GM15510 (cell line): ENCODE measurements around the gene LIG4.

ENCODE experiments used
- POLR2A ChIP-seq: IDR thresholded peaks from 3 replicates; pipeline ENCODE4 v1.6.1; 2011; ENCODE audit warnings: borderline replicate concordance; ENCODE audit not compliant: insufficient read length; ENCODE audit errors: extremely low read depth

Gene LIG4

GRCh38 chr13:108200781-108201398 is 14.4 kb downstream of the LIG4 start:
- TF ChIP-seq POLR2A = no peak

DNA sequence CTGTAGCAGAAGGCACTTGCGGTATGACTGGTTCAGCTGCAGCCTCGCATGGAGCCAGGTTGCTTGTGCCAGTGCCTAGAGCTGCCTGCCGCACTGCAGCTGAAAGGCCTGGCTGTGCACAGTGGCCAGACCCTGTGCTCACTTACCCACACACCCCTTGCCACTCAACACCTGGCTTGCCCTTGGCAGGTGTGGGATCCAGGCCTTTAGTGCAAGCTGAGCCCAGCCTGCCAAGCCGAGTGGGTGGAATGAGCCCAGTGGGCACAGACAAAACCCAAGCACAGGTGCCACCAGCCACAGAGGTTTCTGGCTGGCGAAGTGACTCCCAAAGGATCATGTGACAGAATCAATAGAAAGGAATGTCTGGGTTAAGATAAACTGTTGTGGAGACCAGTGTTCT is 19.5 kb downstream of the LIG4 start:
- TF ChIP-seq POLR2A = no peak

DNA sequence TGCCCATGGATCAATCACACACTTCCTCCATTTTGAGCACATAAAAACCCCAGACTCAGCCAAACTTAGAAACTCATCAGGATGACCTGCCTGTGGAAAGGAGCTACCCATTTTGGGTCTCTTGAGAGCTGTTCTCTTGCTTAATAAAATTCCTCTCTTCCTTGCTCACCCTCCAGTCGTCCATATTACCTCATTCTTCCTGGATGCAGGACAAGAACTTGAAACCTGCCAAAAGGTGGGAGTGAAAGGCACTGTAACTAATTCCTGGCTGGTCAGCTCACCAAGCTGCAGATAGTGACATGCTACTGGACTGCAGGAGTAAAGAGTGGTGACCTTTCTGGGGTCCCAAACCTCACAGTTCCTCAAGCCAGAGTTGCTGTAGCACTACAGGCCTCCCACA is 20.2 kb downstream of the LIG4 start:
- TF ChIP-seq POLR2A = no peak

DNA sequence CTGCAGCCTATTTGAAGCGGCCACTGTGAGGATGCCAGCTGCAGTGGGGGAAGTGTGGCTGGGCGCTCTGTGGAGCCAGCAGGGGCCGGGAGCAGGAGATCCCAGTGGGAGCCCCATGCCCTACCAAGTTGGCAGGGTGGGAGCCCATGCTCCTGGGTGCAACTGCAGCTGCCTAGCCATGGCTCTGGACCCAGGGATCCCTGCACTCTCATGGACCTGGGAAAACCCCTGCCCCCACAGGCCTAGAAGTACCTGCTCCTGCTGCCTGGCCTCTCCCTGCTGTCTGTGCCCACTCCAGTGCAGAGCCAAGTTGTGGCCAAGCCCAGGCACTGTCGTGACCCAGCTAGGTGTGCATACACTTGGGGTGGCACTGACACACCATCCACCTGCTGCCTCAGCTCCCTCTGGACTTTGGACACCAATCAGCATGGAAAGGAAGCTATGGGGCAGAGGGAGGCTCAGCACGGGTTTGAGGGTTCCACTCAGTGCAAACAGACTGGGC is 20.9 kb downstream of the LIG4 start:
- TF ChIP-seq POLR2A = no peak

DNA sequence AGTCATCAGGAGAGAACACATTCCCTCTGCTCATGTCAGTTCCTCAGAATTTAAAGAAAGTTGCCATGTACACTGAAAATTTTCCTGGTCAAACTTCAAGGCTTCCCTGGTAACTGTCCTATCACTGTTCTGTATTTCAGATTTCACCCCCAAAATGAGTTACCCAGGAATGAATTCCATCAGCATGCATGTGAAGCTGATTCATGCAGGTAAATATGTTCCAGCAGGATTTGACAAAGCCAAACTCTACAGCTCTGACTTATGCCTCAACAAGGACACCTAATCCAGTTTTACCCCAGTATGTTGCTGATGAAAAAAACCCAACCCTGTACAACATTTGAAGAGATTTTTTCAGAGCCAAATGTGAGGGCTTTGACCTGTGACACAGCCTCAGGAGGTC is 21.5 kb downstream of the LIG4 start:
- TF ChIP-seq POLR2A = no peak

DNA sequence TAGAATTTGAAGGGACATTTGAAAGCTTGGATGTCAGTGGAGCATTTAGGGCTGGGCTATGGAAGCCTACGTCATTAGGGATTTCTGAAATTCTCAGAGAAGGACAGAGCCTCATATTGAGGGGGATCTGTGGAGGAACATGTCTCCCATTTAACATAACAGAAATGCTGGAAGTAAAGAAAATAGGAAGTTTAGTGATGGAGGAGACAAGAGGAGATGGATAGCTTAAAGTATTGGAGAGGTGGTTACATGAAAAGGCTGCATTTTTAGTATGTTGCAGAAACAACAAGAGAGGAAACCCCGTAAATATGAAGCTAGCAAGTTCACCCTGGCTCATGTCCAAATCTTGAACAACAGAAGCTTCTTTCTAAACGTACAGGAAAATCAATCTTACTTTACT is 24.4 kb downstream of the LIG4 start:
- TF ChIP-seq POLR2A = no peak

GRCh38 chr13:108188260-108188659 is 27.1 kb downstream of the LIG4 start:
- TF ChIP-seq POLR2A = no peak

- TF ChIP-seq POLR2A = no peak
Measured at GRCh38 chr13:108185223-108185622, 30.1 kb downstream of the LIG4 start.

GRCh38 chr13:108182652-108183051 is 32.7 kb downstream of the LIG4 start:
- TF ChIP-seq POLR2A = no peak

GRCh38 chr13:108178078-108178477 is 37.3 kb downstream of the LIG4 start:
- TF ChIP-seq POLR2A = no peak

GRCh38 chr13:108176685-108177274 is 38.6 kb downstream of the LIG4 start:
- TF ChIP-seq POLR2A = no peak

DNA sequence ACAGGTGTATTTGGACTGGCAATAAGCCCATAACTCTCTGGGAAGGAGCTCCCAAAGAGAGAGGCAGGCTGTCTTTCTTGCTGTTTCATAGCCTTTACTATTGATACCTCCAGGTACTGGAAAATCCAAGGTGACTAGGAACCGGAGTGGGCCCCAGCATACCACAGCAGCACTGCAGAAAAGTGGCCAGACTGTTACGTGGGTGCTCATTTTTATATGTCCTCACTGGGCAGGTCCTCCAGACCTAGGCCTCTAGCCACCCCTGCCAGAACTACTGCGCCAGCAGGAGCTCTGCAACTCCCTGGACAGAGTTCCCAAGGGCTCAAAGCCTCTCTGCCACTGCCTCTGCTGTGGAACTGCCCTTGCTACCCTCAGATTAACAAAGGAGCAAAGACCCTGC is 46.4 kb downstream of the LIG4 start:
- no peak for TF ChIP-seq POLR2A

DNA sequence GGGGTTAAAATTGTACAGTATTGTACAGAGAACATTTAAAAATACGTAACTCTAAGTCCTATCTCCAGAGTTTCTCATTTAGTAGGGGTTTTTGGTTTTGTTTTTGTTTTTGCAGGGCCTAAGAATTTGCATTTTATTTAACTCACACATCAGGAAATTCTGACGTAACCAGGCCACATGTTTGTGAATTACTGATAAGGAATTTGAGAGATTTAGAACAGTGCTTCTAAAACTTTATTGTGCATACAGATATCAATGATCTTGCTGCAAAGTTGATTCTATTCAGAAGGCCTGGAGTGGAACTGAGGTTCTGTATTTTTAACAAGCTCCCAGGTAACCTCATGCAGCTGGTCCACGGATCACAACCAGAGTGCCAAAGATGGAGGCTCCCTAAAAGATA is 49.3 kb downstream of the LIG4 start:
- TF ChIP-seq POLR2A = no peak

- no peak for TF ChIP-seq POLR2A
Measured at GRCh38 chr13:108158746-108159145, 56.6 kb downstream of the LIG4 start.
